ENCODE results near the gene ACSS2.

ACSS2 gene, protein sequence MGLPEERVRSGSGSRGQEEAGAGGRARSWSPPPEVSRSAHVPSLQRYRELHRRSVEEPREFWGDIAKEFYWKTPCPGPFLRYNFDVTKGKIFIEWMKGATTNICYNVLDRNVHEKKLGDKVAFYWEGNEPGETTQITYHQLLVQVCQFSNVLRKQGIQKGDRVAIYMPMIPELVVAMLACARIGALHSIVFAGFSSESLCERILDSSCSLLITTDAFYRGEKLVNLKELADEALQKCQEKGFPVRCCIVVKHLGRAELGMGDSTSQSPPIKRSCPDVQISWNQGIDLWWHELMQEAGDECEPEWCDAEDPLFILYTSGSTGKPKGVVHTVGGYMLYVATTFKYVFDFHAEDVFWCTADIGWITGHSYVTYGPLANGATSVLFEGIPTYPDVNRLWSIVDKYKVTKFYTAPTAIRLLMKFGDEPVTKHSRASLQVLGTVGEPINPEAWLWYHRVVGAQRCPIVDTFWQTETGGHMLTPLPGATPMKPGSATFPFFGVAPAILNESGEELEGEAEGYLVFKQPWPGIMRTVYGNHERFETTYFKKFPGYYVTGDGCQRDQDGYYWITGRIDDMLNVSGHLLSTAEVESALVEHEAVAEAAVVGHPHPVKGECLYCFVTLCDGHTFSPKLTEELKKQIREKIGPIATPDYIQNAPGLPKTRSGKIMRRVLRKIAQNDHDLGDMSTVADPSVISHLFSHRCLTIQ

DNA sequence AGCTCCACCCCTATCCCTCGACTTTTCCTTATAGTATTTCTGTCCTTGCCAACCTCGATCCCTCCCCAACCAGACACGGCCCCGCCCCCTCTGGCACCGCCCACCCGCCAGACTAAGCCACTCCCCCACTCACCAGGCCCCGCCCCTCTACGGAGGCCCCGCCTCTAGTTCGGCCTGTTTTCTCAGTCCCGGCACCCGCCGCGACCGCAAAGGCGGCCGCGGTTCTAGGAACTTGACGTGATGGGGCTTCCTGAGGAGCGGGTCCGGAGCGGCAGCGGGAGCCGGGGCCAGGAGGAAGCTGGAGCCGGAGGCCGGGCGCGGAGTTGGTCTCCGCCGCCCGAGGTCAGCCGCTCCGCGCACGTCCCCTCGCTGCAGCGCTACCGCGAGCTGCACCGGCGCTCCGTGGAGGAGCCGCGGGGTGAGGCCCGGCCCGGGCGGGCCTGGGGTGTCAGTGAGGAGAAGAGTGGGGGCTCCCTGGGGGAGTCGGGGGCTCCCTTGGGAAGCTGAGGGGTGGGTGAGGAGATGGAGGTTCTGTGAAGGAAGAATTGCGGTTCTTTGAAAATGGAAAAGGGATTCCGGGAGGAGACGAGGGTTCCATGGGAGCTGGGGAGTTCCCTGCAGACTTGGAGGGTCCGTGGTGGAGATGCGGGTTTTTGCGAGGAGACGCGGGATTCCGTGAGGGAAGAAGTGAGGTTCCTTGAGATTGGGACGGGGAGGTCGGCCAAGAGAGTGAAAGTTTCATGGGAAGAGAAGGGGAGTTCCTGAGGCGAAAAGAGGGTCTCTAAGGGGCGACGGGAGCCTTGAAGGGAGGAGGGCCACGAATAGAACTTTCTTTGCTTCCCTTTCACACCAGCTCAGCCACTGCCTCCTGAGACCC lies at the start of gene ACSS2:
Gene ACSS2 (plus strand): TSS at position 207 of the 877 bp plus-strand sequence. CDS start 34 bp downstream, at position 241.
- DNase-seq (ENCODE audit: insufficient read length, low spot score) (peak; percentile 57), FAIRE-seq (peak; percentile 76)

GRCh38 chr20:34829191-34829590 lies 47.2 kb upstream of the ACSS2 start:
- FAIRE-seq: no peak
- no peak for DNase-seq (ENCODE audit: insufficient read length, low spot score)

GRCh38 chr20:34831936-34832335 lies 44.5 kb upstream of the ACSS2 start:
- DNase-seq (ENCODE audit: insufficient read length, low spot score) (no peak), FAIRE-seq (no peak)

- DNase-seq (ENCODE audit: insufficient read length, low spot score): no peak
- no peak for FAIRE-seq
Measured at GRCh38 chr20:34834459-34834893, 41.9 kb upstream of the ACSS2 start.

GRCh38 chr20:34842143-34842542 lies 34.3 kb upstream of the ACSS2 start:
- no peak for DNase-seq (ENCODE audit: insufficient read length, low spot score)
- FAIRE-seq: no peak

DNA sequence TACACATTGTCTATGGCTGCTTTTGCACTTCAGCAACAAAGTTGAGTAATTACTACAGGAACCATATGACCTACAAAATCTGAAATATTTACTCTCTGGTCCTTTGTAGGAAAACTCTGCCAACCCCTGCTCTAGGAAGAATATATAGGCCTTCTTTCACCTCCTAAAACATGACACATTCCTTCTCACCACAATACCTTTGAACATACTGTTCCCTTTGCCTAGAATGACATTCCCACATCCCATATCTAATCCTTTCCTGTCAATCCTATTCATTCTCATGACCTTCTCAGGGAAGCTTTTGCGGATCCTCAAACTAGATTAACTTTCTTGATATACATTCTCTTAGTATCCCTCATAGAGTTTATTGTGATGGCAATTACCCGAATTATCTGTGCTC lies 33.0 kb upstream of the ACSS2 start:
- no peak for DNase-seq (ENCODE audit: insufficient read length, low spot score)
- no peak for FAIRE-seq

GRCh38 chr20:34848597-34848996 lies 27.8 kb upstream of the ACSS2 start:
- no peak for DNase-seq (ENCODE audit: insufficient read length, low spot score)
- no peak for FAIRE-seq

GRCh38 chr20:34849778-34850177 lies 26.6 kb upstream of the ACSS2 start:
- DNase-seq (ENCODE audit: insufficient read length, low spot score) (no peak), FAIRE-seq (no peak)

DNA sequence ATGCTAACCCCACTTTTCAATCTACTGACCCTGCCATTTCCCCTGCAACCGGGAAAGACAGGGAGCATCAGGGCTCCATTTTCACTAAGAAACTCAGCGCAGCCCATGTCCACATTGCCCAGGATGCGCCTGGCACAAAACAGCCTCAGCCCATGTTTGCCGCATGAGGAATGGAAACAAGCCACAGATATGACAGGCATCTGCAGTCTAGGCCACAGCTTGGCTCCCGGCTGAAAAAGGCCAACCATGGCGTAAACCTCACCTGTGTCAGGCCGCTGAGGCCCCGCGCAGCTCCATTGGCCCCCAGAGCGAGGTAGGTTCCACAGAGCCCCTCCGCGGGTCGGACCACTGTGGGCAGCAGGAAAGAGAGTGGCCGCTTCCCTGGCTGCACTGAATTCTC lies 25.4 kb upstream of the ACSS2 start:
- no peak for FAIRE-seq
- no peak for DNase-seq (ENCODE audit: insufficient read length, low spot score)

- FAIRE-seq: no peak
- no peak for DNase-seq (ENCODE audit: insufficient read length, low spot score)
Measured at GRCh38 chr20:34852298-34852697, 24.1 kb upstream of the ACSS2 start.

- FAIRE-seq: no peak
Measured at GRCh38 chr20:34859367-34859766, 17.0 kb upstream of the ACSS2 start.

DNA sequence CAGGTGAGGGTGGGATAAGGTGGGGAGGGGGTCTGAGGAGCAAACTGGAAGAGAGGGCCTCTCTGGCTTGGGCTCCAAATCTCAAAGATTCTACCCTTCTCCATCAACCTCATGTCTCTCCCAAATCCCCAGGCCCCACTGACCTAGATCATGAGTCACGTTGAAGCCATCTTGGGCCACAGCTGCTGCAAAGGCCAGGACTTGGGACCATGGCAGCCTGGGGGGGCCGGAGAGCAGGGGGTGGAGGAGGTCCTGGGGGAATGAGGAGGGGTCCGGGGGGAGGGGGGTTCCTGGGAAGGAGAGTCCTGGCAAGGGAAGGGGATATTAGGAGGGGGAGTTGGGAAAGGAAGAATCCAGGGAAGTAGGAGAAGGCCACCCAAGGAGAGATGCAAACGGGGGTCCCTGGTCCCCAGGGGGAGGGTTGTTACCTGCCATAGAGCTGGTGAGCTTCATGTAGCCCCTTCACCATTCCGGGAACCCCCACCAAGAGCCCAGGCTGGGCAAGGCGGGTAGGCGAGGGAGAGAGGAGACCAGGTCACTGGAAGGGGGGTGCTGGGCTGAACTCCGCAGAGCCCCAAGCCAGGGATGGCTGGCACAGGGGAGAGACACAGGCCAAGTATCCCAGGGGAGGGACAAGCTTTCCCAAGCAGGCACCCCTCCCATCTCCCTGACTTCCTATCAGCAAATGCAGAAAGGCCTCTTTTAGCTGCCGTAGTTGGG lies 16.4 kb upstream of the ACSS2 start:
- FAIRE-seq (no peak), DNase-seq (ENCODE audit: insufficient read length, low spot score) (no peak)

More at GRCh38 chr20:34859367-34859766, 17.0 kb upstream of the ACSS2 start:
- no peak for DNase-seq (ENCODE audit: insufficient read length, low spot score)

DNA sequence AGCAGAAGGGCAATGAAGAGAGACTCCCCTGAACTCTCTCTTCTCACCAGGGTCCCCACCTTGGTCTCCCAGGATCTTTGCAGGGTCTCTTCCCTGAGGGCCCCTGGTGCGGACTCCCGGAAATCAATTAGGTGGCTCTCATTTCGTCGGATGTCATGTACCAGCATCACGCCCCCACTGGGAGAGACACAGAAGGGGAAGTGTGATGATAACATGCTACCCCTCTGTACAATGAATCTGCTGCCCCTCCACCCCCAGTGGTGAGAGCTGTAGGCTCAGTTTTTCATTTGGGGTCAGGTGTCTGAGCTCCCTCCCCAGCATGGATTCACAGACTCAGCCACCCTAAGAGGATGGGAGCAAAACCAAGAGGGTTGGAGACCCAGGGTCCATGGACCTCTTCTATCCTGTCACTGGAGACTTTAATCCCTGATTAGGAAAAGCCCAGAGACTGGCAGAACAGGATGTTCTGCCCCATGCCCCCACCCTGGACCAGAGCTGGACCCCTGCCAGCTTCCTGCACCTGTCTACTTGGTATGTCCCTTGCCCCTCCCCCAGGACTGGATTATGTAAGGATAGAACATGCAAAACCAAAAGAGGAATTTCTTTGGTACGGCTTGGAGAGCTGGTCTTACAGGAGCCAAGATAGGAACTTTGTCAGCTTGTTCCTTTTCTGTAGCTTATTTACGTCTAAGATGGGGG lies 14.9 kb upstream of the ACSS2 start:
- DNase-seq (ENCODE audit: insufficient read length, low spot score) (no peak), FAIRE-seq (no peak)

GRCh38 chr20:34862724-34863123 lies 13.7 kb upstream of the ACSS2 start:
- no peak for FAIRE-seq
- no peak for DNase-seq (ENCODE audit: insufficient read length, low spot score)

GRCh38 chr20:34863421-34863965 lies 12.9 kb upstream of the ACSS2 start:
- no peak for FAIRE-seq
- DNase-seq (ENCODE audit: insufficient read length, low spot score): no peak

DNA sequence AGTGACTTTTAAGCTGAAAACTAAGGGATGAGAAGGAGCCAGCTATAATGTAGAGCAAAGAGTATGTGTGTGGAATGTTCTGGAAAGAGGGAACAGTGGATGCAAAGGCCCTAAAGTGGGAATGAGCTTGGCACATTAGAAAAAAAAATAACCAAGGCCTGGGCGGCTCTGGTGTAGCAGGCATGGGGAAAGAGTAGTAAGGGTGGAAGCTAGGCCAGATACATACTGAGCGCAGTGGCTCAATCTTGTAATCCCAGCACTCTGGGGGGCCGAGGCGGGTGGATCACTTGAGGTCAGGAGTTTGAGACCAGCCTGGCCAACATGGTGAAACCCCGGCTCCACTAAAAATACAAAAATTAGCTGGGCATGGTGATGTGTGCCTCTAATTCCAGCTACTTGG lies 12.2 kb upstream of the ACSS2 start:
- DNase-seq (ENCODE audit: insufficient read length, low spot score): no peak
- FAIRE-seq: no peak

GRCh38 chr20:34871320-34871926 lies 5.0 kb upstream of the ACSS2 start:
- FAIRE-seq: no peak
- no peak for DNase-seq (ENCODE audit: insufficient read length, low spot score)

GRCh38 chr20:34871966-34872621 lies 4.3 kb upstream of the ACSS2 start:
- DNase-seq (ENCODE audit: insufficient read length, low spot score) (no peak), FAIRE-seq (no peak)
